B cell (primary cell): ENCODE results near the gene PHIP.

Experiments used
- EZH2 ChIP-seq: IDR thresholded peaks from 2 replicates; pipeline ENCODE4 v1.6.1; 2012; ENCODE audit warnings: borderline replicate concordance, low read depth, mild to moderate bottlenecking, moderate library complexity, low read length; ENCODE audit not compliant: insufficient read depth, poor library complexity, severe bottlenecking
- TF ChIP-seq, protein P1 (sequence below): fragments of 200-600 bp; IDR thresholded peaks from one replicate; pipeline ENCODE4 v1.8.0; 2022; ENCODE audit warnings: antibody characterized with exemption, mild to moderate bottlenecking

DNA sequence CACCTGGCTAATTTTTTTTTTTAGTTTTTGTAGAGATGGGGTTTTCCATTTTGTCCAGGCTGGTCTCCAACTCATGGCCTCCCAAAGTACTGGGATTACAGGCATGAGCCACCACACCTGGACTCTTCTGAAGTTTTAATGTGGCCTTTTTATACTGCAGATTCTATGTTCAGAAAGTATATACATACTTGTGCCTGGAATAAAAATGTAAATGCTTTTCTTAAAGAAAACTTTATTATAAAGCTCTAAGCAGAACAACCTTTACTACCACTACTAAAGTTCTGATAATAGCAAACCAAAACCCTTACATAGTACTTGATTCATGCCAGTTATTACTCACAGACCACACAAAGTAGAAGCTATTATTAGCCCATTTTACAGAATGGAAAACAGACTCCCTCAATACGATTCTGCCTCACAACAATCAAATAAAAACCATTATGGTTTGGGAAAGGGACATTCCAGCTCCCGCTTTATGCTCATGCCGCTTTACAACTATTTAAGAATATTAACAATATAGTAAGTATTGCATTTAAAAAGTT, 5.3 kb downstream of the PHIP start:
- TF ChIP-seq EZH2: no peak
- TF ChIP-seq, protein P1, sequence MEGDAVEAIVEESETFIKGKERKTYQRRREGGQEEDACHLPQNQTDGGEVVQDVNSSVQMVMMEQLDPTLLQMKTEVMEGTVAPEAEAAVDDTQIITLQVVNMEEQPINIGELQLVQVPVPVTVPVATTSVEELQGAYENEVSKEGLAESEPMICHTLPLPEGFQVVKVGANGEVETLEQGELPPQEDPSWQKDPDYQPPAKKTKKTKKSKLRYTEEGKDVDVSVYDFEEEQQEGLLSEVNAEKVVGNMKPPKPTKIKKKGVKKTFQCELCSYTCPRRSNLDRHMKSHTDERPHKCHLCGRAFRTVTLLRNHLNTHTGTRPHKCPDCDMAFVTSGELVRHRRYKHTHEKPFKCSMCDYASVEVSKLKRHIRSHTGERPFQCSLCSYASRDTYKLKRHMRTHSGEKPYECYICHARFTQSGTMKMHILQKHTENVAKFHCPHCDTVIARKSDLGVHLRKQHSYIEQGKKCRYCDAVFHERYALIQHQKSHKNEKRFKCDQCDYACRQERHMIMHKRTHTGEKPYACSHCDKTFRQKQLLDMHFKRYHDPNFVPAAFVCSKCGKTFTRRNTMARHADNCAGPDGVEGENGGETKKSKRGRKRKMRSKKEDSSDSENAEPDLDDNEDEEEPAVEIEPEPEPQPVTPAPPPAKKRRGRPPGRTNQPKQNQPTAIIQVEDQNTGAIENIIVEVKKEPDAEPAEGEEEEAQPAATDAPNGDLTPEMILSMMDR: no peak
